GM18499 (cell line): ENCODE data around the gene PLPP7.
"Not testable (repeated sequence)": the region's sequence is repeated elsewhere in the genome, so short reads cannot be mapped to it uniquely, and the experiment has no call there.

Source experiments
- ATAC-seq: cut with Tn5 transposase; IDR thresholded peaks from one replicate; pipeline ENCODE4 v1.9.1; 2021; ENCODE audit warnings: moderate number of reproducible peaks; ENCODE audit not compliant: insufficient read depth, unreplicated experiment

PLPP7 gene

GRCh38 chr9:131266266-131267229, 23.0 kb upstream of the PLPP7 start:
- no peak for ATAC-seq

DNA sequence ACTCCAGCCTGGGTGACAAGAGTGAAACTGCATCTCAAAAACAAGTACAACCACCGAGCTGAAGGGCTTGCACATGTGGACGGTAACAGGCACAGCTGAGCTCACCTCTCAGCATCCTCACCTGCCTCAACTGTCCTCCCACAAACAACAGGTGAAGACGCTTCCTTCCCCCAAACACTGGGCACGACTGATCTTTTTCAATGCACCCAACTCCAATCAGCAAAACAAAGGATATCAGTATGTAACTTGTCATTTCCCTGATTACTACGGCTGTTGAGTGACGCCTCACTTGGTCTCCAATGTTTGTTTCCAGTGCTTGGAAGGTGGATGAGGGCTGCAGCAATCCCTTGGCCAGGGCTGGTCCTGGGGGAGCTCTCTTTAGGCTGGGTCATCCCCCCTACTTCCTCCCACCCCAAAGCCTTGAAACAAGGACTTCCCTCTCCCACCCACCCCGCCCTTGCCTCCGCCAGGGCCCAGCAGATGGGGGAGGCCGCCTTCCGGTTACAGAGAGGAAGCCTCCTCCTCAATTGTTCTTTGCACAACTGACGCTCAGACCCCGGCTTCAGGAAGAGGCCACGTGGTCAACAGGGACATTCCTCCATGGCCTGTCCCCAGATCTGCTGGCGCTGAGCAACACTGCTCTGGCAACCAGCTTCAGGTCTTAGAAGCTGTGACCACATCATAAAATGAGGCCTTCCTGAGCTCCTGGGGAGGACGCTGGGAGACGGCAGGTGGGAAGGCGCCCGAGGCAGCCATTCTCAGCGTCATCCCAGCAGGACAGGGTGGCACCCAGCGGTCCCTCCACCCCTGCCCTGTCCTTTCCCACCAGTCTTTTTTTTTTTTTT, 19.1 kb upstream of the PLPP7 start:
- no peak for ATAC-seq

GRCh38 chr9:131271016-131271273, 18.6 kb upstream of the PLPP7 start:
- not testable (repeated sequence) for ATAC-seq

- ATAC-seq: no peak
Measured at GRCh38 chr9:131271506-131271931, 18.0 kb upstream of the PLPP7 start.

DNA sequence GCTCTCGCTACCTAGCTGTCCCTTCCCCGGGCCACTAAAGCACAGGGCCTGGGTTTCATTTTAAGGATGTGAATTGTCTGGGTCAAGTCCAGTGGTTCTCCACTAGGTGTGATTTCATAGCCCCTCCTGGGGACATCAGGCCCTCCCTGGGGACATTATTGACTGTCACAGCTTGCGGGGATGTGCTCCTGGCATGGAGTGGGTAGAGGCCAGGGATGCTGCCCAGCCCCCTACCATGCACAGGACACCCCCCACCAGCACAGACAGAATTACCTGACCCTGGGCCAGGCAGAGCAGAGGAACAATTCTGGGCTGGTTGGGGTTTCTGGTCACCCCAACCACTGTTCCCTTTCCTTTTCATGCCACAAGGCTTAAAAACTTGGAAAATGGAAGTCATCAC, 17.3 kb upstream of the PLPP7 start:
- ATAC-seq: no peak

DNA sequence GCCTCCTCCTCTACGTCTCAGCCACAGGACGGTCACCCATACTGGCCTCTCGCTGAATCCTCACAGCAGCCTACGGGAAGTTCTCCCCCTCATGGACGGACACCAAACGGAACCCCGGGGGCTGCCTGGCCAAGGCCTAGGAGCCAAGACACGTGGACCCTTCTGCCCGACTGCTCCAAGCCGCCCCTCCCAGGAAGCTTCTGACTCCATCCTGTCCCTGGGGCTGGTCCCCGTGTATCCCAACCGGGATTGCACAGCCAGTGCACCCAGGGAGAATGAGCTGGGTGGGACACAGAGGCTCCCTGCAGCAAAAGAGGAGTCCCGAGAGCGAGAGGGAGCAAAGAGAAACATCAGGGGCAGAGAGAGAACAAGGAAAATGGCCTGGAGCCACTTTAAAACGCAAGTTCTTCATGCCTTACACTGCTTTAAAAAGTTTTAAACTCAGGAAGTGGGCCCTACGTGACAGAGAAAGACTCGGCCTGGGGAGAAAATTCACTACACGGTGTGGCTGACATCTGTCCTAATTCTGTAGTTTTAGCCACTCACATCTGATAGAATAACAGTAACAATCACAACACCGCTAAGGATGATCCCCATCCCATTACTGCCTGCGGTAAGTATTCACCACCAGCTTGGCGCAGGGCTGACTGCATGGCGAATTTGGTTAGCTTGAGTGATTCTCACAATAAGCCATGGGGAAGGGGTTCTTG, 16.2 kb upstream of the PLPP7 start:
- ATAC-seq: no peak

GRCh38 chr9:131273856-131274673, 15.5 kb upstream of the PLPP7 start:
- no peak for ATAC-seq

GRCh38 chr9:131274674-131275331, 14.7 kb upstream of the PLPP7 start:
- ATAC-seq: no peak

DNA sequence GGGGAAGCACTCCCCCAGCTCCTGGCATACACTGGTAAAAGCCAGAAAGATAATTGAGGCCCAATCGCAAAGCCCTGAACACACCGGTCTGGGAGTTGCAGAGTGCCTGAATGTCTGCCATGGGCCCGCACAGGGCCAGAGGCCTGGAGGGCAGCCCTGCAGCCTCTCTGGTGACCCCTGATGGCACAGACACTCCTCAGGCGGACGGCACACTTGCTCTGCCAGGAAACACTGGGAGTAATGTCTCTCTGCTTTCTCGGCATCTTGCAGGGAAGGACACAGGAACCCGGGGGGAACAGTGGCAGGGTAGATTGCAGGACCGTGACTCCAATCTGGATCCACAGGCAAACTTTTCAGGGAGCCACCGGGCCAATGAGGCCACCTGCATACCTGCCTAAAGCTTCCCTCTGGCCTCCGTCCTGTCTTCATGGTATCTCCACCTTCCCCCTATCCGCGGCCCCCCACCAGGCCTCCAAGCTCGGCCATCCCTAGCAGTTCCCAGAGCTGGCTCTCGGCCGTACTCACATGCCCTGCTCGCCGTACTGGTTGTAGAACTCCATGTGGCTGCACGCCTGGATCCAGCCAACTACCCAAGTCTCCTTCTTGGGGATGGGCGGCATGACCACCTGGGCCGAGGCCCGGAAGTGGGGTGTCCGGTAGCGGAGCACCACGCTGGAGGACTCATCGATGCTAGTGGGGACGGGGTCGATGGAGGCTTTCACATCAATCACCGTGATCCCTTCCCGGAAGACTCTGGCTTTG, 14.0 kb upstream of the PLPP7 start:
- no peak for ATAC-seq

GRCh38 chr9:131276094-131276888, 13.2 kb upstream of the PLPP7 start, which contains the start of gene FAM78A:
Gene FAM78A, minus strand, starts transcription at chr9:131276510. Its CDS starts 331 bp downstream, at chr9:131276179.
- ATAC-seq: no peak

DNA sequence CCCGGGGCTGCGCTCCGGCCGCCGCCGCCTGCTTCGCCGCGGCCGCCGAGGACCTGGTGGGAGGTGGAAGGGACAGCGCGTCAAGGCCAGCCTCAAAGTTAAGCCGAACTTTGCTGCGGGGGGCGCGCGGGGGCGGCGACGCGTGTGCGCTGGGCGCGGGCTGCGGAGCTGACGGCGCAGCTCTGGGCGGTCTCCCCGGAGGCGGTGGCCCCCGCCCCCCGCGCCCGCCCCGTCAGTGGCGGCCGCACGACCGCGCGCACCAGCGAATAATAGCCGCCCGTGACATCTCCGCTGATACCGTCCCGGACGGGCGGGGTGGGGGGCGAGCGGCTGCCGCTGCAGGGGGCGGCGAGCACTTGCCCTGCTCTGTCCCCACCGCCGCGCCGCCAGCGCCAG, 12.6 kb upstream of the PLPP7 start:
- ATAC-seq: no peak

DNA sequence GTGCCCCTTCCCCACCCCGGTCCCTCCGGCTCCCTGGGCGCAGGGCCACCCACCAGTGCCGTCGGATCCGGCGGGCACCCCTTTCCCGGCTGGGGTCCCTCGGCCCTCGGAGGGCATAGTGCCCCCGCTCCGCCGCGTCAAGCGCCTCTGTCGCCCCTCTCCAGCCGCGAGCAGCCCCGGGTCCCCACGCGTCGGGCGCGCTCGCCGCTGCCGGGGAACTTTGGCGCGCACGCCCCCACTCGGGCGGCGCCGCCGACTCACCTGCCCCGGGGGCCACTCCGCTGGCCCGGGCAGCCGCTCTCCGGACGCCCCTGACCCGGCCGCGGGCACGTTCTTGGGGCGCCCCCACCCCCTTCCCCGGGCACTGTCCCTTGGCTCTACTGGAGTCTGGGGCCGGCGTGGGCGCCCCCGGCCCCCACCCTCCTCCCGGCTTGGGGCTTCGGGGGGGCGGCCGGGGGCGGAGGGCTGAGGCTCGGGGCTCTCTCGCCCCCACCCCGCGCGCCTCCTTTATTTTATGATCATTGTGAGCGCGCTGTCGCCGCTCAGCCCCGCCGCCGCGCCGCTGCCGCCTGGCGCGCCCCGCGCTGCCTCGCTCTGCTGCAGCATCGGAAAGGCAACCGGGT, 12.1 kb upstream of the PLPP7 start:
- ATAC-seq: no peak

- ATAC-seq: no peak
Measured at GRCh38 chr9:131277910-131278701, 11.4 kb upstream of the PLPP7 start.

DNA sequence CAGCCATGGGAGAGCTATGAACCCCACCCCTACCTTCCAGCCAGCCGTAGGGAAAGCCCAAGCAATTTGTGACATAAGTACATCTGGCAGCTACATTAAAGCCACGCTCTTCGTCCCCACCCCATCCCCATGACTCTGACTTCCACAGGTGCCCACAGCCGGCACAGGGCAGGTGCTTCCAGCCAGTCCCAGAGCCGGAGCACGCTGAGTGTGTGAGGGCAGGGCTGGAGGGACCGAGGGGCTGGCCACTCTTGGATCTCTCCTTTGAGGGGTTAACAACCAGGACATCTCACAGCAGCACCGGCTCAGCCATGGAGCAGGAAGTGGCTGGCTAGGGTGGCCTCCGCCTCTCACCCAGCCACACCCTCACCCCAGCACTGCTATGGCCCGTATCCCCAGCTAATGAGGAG, 10.8 kb upstream of the PLPP7 start:
- no peak for ATAC-seq

DNA sequence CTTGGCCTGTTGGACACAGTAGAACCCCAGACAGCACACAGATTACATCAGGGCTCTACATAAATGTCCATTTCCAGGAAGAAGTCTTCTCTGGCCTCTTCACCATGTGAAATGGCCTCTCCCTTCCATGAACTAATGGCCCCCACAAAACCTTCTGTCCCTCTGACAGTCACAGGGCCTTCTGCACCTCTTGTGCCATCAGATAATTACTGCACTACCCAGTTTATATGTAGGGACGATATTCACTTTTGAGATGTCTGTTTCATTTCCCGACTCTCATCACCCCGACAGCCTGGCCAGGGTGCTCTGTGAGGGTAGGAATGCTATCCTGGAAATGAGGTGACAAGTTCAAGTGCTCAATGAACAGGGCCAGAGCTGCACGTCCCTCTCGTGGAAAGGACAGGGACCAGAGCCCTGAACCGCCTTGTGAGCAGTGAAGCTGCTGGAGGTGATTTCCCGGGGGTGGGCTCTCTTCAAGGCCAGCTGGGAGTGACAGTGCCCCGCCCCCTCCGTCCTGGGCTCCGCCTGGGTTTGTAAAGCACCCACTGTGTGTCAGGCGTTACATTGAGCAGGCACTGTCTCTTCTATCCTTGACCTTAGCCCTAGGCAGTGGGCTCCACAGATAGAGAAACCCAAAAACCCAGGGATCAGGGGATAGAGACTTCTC, 10.2 kb upstream of the PLPP7 start:
- no peak for ATAC-seq
